Stimulated activated CD4-positive, alpha-beta T cell treated with anti-CD3 and anti-CD28 coated beads, Interleukin-4, amount 100 ng/mL, for 1 hour (primary cell): ENCODE results near the gene ANO9.
"Not testable (repeated sequence)": the region's sequence is repeated elsewhere in the genome, so short reads cannot be mapped to it uniquely, and the experiment has no call there.

ENCODE experiments used
- DNase-seq: peaks from one replicate; pipeline ENCODE4 v3.0.0-alpha.2; 2020

ANO9 gene

DNA sequence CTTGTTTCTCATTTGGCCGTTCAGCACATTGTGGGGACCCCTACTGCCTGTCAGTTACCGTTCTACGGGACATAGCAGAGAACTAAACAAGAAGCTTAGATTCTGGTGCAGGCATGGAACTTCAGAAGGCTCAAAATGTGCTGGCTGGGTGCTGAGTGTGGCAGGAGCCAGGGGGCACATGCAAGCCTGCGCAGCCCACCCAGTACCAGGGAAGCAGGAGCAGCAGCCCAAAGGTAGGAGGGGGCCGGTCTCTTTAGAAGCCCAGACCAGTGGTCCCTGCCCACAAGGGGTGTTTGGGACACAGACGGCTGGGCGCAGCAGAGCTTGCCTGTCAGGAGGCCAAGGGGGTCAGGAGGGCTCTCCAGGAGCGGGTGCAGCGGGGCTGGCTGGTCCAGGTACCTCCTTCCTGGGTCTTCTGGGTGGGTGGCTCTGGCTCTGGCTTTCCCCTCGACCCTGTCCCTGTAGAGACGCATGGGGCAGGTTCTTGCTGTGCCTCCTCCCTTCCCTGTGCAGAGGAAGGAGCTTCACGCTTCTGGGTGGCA is 10.5 kb upstream of the ANO9 start:
- DNase-seq, result no peak

DNA sequence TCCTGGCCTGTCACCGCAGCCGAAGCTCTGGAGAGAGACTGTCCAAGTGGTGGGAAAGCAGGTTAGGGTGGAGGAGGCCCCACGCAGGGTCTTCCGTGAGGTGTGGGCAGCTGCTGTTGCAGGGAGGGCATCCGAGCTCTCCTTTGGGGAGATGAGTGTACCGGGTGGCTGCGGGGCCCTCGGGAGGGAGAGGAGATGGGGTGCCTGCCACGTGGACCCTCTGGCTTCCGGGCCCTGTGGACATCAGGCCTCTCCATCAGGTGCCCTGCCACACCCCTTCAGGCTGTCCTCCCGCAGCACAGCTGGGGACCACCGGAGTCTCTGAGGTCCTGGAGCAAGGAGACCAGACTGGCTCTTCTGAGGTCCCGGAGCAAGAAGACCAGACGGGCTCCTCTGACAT is 9.9 kb upstream of the ANO9 start:
- DNase-seq, result no peak

DNA sequence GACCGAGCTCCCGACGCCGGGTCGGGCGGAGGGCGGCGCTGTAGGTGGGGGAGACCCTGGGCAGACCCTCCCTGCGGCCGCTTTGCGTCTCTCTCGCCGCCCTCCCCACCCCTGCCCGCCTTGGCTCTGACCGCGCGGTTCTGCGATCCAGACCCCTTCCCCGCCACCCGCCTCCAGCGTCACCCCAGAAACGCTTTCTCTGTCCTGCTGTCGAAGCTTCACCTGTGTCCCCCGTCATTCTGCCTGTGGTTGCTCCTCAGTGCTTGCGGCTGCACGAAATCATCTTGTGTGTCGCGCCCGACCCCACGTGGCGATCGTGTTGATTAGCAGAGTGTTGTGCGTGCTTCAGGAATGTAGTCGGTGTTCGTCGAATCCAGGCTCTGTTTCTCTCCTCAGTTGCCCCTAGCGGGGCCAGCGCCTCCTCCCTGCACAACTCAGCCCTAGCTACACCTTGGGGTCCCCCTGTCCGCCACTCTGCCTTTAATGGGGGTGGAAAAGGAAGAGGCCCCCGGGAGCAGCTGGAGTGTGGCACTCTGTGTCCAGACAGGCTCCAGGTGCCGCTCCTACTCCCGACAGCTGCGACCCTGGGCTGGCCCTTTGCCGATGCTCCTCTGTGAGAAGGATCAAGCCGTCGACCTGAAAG is 9.1 kb upstream of the ANO9 start:
- peak; percentile 77 for DNase-seq

DNA sequence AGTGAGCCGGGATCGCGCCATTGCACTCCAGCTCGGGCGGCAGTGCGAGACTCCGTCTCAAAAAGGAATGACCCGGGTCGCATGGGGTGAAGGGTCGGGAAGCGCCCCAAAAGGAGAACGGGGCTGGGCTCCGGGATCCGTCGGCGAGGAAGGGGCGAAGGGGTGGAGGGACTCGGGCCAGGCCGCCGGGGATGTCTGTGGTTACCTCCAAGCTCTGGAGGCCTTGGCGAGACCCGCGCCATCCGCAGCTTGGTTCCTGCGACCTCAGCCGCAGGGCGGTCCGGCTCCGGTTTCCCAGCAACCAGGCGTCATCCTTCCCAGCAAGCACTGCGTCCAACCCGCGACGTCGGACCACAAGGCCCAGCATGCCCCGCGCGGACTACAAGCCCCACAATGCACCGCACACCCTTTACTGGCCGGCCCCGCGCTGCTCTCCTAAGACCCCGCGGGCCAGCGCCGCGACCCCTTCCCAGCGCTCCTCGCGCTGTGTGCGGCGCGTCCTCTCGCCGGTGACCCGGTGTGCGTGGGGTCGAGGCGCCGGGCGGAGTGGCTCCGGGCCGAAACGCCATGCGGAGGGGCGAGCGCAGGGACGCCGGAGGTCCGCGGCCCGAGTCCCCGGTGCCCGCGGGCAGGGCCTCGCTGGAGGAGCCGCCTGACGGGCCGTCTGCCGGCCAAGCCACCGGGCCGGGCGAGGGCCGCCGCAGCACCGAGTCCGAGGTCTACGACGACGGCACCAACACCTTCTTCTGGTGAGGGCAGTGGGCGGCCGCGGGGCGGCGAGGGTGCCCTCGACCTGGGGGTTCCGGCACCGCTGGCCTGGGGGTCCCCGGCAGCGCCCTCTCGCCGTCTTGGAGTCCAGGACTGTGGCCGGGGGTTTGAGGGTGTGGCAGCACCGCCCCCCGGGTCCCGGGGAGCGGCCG is 8.3 kb upstream of the ANO9 start, which contains the start of gene PTDSS2:
PTDSS2 (plus strand) TSS at position 391 of the 920 bp plus-strand sequence; CDS start at position 568, 177 bp downstream.
- DNase-seq, result peak; percentile 93

DNA sequence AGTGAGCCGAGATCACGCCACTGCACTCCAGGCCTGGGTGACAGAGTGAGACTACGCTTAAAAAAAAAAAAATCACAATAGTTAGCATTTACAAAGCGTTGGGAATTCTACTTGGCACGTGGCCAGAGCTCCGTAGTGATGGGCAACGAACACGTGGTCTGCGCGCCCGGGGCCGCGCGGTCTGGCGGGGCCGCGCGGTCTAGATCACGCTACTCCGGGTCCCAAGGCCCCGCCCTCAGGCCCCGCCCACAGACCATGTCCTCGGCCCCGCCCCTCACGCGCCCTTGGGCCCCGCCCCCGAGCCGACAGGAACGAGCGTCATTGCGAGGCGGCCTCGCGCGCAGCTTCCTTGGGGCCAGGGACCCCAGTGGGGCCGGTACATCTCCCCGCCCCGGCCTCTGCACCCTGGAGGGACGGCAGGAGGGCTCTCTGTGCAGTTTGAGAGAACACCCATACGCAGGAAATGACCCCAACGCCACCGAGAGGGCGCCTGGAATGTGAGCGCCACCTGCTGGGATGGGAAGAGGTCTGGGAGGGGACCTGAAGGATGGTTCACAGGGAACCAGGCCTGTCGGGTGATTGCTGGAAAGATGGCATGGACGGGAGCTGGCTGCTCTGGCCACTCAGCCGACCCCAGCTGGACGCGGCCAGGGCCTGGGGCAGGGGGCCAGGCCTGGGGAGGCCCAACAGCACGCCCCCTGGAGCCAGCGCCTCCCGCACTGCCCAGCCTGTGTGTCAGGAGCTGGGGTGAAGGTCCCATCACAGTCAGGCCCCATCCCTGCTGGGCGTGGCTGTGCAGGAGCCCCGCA is 6.3 kb upstream of the ANO9 start:
- DNase-seq, result peak; percentile 98

DNA sequence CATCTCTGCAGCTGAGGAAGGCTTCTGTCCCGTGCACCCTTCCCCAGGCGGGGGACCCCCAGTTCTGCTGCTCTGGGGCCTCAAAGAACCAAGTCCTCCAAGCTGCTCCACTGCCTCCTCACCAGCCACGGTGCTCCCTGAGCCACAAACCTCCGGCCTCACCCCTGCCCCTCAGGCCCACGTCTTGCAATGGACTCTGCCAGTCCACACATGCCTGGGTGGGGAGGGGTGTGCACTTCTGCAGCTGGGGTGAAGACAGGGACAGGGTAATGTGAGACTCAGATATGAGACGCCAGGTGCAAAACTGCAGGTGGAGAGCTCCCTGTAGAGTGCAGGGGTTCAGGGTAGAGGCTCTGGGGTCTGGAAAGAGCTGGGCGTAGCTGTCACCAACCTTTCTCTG is 5.1 kb upstream of the ANO9 start:
- no peak for DNase-seq

DNA sequence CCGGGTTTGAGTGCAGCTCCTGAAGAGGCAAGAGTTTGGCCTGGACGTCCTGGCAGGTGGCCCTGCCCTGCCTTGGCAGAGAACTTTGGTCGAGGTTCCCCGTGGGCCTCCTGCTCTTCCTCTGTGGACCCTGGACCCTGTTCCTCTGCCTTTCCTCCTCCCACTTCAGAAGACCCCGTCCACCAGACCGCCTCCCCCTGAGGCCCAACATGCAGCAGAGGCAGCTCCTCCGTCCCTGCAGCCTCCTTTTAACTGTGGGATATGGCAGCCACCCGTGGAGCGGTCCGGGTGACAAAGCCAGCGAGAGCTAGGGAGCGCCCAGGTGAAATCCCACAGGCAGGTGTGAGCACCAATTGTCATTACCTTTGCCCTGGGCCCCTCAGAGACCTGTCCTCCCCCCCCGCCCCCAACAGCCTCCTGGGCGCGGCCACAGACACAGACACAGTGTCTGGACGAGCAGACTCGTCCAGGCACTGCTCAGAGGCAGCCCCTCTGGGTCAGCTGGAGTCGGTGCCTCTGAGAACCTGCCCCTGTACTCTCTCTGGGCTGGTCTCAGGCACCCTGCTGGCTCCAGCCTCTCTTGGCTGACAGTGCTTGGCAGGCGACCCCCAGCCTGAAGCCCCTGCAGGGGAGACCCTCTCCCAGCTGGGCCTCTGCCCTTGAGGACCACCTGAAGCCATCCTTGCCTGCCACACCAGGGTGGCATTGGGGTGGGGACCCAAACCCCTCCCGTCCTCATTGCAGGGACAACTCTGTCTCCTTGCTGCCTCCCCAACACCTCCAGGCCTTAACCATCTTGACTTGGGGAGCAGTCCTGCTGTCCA is 4.2 kb upstream of the ANO9 start:
- no peak for DNase-seq

DNA sequence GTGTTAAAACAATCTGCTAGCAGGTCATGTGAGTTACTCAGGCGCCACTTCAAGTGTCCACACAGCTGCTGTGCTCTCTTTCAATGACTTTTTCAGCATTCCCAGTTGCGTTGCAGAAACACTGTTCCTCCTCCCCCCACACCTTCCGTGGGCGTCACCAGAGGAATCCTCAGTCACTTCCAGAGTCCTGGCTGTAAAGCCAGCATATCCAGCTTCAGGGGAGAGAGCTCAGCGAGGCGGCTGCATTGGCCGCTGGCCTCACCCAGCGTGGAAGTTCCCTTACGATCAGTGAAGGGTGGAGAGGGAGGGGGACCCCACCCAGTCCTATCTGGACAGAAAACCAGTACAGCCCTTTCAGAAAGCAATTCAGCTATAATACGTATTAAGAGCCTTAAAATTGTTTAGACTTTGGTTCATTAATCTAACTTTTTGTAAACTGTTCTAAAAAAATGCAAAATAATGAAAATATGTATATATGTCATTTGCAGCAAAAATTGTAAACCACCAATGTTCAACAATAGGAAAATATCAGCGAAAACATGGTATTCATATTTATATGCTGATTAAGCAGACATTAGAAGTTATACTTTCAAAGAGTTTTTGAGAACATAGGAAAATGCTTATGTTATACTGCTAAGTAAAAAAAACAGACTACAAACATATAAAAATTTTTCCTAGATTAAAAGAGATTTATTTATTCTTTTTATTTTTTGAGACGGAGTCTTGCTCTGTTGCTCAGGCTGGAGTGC is 2.8 kb upstream of the ANO9 start:
- DNase-seq, result no peak

DNA sequence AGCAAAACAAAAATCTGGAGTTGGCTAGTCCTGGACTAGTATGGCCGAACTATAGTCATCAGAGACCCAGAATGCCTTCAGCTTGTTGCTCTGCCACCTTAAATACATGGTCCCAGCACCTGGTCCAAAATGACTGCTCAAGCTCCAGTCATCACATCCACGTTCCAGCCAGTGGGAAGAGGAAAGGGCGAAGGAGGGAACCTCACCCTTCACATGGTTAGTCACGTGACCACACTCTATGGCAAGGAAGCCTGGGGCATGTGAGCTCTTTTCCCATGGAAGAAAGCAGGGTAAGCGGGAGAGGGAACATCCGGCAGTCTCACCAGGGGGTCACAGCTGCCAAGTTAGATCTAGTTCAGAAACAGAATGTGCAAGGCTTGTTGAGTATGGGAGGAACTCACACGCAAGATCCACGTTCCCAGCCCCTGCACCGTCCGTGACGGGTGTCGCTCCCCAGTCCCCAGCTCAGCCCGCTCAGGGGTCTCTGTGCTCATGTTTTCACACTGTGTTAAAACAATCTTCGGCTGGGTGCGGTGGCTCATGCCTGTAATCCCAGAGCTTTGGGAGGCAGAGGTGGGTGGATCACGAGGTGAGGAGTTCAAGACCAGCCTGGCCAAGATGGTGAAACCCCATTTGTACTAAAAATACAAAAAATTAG is 1.9 kb upstream of the ANO9 start:
- DNase-seq, result no peak

DNA sequence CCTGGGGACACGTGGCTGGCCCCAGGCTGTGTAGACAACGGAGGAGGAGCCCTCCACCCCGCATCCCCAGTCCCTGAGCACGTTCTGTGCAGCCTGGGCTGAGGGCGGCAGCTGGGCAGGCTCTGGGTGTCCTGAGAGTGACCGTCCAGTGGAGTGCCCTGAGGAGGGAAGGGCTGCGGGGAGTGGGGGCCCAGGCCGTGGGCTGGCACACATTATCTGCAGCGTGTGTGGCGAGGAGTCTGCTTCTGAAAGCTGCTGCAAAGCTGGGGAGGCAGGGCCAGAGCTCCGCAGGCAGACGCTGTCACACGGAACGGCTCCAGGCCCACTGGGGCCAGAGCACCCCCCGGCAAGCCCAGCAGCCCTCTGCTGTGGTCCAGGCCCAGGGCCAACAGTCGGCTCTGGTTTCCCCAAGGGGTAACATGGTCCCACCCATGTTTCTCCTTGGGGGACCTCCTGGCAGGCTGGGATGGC is 835 bp upstream of the ANO9 start:
- no peak for DNase-seq

DNA sequence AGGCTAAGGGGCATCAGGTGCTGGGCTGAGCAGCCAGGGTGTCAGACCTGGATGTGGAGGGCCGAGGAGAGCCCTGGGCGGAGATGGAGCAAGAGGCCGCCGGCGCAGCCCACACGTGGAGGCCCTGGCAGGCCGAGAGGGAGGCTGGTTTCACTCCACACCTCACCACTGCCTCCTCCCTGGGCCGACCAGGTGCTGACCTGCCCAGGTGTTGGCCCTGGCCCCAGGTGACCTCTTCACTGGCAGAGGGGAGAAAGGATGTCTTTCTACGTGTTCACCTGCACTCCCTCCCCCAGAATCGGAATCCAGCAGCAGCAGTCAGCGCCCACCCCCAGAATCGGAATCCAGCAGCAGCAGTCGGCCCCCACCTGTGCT is 781 bp downstream of the ANO9 start:
- no peak for DNase-seq

DNA sequence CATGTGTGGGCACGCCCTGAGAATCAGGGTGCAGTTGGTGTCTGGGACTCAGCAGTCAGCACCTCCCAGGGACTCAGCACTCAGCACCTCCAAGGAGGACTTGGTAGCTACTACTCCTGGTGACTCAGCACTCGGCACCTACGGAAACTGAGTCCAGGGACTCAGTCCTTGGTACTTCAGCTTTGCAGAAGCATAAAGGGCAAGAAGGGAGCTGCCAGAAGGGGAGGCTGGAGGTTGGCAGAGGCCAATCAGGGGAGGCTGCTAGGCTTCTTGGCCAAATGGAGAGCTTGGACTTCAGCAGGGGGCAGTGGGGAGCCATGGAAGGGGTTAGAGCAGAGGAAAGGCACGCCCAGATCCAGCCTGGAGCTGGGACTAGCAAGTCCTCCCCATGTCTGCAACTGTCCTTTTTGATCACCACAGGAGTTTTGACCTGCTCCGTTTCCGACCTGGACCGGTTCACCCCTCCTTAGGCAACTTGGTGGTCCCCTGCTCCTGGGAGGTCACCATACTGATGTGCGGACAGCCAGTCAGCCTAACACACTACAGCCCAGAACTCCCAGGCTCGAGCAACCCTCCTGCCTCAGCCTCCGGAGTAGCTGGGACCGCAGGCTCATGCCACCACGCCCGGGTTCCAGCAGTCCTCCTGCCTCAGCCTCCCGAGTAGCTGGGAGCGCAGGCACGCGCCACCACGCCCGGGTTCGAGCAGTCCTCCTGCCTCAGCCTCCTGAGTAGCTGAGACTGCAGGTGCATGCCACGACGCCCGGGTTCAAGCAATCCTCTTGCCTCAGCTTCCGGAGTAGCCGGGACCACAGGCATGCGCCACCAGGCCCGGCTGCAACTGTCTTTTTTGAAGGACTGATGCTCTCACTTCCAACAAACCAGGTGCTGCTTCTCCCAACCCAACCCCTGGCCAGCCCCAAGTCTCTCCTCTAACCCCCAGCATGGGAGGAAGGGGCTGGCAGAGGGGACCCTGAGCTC is 1.5 kb downstream of the ANO9 start:
- no peak for DNase-seq

DNA sequence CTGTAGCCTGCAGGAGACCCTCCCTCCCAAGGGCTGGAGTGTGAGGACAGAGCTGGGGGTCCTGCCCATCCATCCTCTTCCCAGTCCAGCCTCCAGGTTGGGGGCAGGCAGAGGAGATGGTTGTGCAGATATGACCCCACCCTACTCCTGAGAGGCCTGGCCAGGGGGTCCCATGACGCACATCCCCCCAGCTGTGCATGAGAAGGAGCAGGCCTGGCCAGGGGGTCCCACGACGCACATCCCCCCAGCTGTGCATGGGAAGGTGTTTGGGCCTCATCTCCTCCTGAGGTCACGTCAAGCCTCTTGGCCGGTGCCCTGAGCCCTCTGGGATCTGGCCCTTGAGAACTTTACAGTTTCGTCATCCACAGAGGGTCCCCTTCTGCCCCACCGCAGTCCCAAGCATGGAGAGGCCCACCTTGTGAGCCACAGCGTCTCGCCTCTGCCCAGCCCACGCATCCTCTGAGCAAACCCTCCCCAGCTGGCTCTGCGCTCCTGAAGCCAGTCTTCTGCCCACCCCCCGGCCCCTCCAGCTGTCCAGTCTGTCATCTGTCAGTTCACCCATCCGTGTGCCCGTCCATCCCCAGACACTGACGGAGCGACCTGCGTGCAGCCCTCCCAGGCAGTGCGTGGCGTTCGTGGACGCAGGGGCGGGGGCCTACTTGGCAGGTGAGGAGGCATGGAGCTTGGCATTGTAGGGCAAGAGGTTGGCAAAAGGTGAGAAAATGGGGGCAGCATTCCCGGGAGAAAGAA is 2.3 kb downstream of the ANO9 start:
- no peak for DNase-seq

DNA sequence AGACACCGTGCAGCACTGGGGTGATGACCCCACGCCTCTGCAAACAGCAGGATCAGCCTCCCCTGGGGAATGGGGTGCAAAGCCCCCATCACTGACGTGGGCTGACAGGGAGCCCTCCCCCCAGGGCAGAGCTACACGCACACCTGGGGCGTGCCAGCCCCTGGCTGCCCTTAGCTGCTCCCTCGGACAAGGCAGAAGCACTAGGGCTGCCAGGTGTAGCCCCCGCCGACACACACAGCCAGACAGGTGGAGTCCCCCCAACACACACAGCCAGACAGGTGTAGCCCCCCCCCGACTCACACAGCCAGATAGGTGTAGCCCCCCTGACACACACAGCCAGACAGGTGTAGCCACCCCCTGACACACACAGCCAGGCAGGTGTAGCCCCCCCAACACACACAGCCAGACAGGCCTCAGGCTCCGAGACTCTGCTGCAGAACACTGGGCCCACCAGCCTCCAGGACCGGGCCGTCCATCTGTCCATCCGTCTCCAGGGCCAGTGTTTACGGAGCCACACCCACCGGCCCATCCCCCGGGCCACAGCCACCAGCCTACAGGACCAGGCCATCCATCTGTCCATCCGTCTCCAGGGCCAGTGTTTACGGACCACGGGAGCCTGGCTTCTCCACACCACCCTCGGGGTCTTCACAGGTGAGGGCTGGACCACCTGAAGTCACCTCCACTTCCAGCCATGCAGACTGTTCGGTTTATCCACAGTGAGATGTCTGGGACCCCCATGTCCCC is 3.5 kb downstream of the ANO9 start:
- no peak for DNase-seq

DNA sequence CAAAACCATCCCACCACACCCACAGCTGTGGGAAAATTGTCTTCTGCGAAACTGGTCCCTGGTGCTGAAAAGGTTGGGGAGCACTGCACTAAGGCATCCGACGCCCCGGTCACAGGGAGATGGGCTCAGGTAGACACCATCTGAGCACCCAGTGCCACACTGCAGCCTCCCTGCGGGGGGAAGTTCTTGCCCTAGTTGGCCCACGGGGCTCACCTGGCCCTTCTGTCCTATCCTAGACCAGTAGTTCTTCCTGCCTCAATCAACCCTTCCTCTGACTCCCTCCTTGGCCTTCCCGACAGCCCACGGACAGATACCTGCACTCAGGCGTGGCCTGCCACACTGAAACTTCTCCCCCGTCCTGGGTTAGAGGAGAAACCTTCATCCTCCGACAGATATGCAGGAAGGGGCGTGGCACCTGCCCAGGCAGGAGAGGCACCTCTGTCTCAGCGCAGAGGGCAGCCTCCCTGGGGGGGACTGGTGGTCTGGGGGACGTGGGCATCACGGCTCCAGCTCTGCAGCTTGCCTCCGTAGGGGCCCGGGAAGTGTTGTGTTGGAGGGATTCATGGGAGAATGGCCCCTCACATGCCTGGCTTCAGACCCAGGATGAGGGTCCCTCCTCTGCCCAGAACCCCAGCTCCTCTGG is 4.5 kb downstream of the ANO9 start:
- DNase-seq, result no peak

DNA sequence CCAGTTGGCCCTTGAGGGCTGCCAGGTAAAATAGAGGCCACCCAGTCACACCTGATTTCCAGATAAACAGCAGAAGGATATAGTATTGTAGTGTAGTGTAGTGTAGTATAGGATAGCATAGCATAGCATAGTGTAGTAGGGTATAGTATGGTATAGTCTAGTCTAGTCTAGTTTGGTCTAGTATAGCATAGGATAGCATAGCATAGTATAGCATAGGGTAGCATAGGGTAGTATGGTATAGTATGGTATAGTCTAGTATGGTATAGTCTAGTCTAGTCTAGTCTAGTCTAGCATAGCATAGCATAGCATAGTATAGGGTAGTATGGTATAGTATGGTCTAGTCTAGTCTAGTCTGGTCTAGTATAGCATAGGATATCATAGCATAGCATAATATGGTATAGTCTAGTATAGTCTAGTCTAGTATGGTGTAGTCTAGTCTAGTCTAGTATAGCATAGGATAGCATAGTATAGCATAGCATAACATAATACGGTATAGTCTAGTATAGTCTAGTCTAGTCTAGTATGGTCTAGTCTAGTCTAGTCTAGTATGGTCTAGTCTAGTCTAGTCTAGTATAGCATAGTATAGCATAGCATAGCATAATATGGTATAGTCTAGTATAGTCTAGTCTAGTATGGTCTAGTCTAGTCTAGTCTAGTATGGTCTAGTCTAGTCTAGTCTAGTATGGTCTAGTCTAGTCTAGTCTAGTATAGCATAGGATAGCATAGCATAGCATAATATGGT is 6.6 kb downstream of the ANO9 start:
- not testable (repeated sequence) for DNase-seq

DNA sequence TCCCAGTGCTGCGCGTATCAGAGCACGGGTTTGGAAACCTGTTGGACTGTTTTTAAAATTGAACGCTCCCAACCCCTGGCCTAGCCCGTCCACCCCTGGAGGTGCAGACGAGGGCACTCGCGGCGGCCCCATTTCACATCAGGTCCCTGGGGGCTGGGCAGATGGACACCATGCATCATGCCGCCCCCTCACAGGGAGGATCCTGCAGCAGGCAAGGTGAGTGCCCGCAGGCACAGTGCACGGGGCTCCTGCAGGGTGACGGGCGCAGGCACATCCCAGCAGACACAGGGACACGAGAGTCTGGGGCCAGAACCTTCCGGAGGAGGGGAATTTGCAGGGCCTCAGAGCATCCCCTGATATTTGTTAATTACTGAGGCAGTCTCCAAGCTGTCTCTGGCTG is 7.3 kb downstream of the ANO9 start:
- DNase-seq, result no peak
